ENCODE results near the gene MTMR3.

- TF ChIP-seq CTCF (IDR thresholded peaks at IDR 0.05) (no peak), POLR2A (IDR thresholded peaks at IDR 0.05) (no peak)
These were observed 90.3 kb downstream of the MTMR3 start for GRCh38 chr22:29973269-29973668.
